Endothelial cell of umbilical vein (primary cell): ENCODE results near the gene LDLRAD3. TPM values are rescaled to one million over a fixed set of nuclear protein-coding genes. Genes with fewer than 3 reads are reported as not detected.

ENCODE experiments used
- BruUV-seq: library from RNA; stranded (reverse); fragments of 400-500 nt; replicated peaks from 2 replicates; lab custom pipeline; 2021; lab: Mats Ljungman, UMichigan
- CTCF ChIA-PET: fragments of 300-600, 350-600 bp; sonication (Branson Sonifier 250); formaldehyde crosslinking; loops from one replicate; lab custom pipeline; 2021; ENCODE audit warnings: antibody characterized with exemption, inconsistent platforms; lab: Charles Lee
- POLR2A ChIA-PET: fragments of 300-600, 350-600 bp; sonication (Branson Sonifier 250); formaldehyde crosslinking; loops from one replicate; lab custom pipeline; 2021; ENCODE audit warnings: antibody characterized with exemption, inconsistent platforms; lab: Charles Lee
- DNase-seq: peaks from one replicate; pipeline ENCODE4 v3.0.0-alpha.2; 2011; ENCODE audit warnings: low read depth, low spot score
- FAIRE-seq: peaks from 2 replicates; lab custom pipeline; 2011; peaks lifted over from hg19 to GRCh38; lab: Jason Lieb, UNC
- H2AFZ ChIP-seq: 2 replicates; pipeline ENCODE4 v1.6.0; 2012; ENCODE audit warnings: low read depth, low read length, control low read depth, inconsistent platforms
- H3K27ac ChIP-seq: 2 replicates; pipeline ENCODE4 v1.5.1; 2011; ENCODE audit warnings: low read depth, mild to moderate bottlenecking, control low read depth, low read length, moderate library complexity; ENCODE audit not compliant: insufficient read depth
- H3K27me3 ChIP-seq, 2 experiments: 2 replicates each; pipeline versions ENCODE4 v1.6.0 to v1.6.1; 2011; ENCODE audit warnings: low read length in 2 of 2, mixed read lengths in 1 of 2; ENCODE audit not compliant: control insufficient read depth in 2 of 2, insufficient read depth in 2 of 2
- H3K36me3 ChIP-seq, 2 experiments: 2 replicates in 1 of 2; 3 replicates in 1 of 2; pipeline ENCODE4 v1.5.1; 2011; ENCODE audit warnings: low read length in 2 of 2, mild to moderate bottlenecking in 1 of 2, moderate library complexity in 1 of 2; ENCODE audit not compliant: control insufficient read depth in 2 of 2, insufficient read depth in 2 of 2; ENCODE audit errors: extremely low read depth in 1 of 2
- H3K4me1 ChIP-seq: 3 replicates; pipeline ENCODE4 v1.5.1; 2011; ENCODE audit warnings: mild to moderate bottlenecking, low read length; ENCODE audit not compliant: control insufficient read depth, insufficient read depth; ENCODE audit errors: extremely low read depth
- H3K4me2 ChIP-seq: 2 replicates; pipeline ENCODE4 v1.6.1; 2011; ENCODE audit warnings: low read length, control low read depth, mixed read lengths; ENCODE audit not compliant: insufficient read depth
- H3K4me3 ChIP-seq, 3 experiments: fragments of 200-600 bp in 1 of 3; sonication (generic), shearing (Covaris generic) in 1 of 3; replicated peaks in 1 of 3; 2 replicates each; pipeline ENCODE4 v1.5.1; 2011 to 2016; ENCODE audit warnings: control low read depth in 3 of 3, low read length in 3 of 3, mild to moderate bottlenecking in 2 of 3, inconsistent platforms in 1 of 3, low read depth in 1 of 3, moderate library complexity in 1 of 3; ENCODE audit not compliant: insufficient read depth in 1 of 3
- H3K79me2 ChIP-seq: 2 replicates; pipeline ENCODE4 v1.6.0; 2012; ENCODE audit warnings: low read length, inconsistent platforms; ENCODE audit not compliant: control insufficient read depth, insufficient read depth
- H3K9ac ChIP-seq: replicated peaks from 2 replicates; pipeline ENCODE3; 2011; ENCODE audit warnings: low read length, control low read depth; ENCODE audit not compliant: insufficient read depth; ENCODE audit errors: extremely low read depth
- H3K9me1 ChIP-seq: replicated peaks from 3 replicates; pipeline ENCODE4 v1.6.0; 2011; ENCODE audit warnings: mild to moderate bottlenecking, low read length; ENCODE audit not compliant: control insufficient read depth, insufficient read depth; ENCODE audit errors: extremely low read depth
- H3K9me3 ChIP-seq: replicated peaks from 2 replicates; pipeline ENCODE4 v1.5.1; 2012; ENCODE audit warnings: low read length, inconsistent platforms; ENCODE audit not compliant: control insufficient read depth, insufficient read depth
- H4K20me1 ChIP-seq: replicated peaks from 2 replicates; pipeline ENCODE3; 2011; ENCODE audit warnings: mild to moderate bottlenecking, low read length; ENCODE audit not compliant: control insufficient read depth, insufficient read depth; ENCODE audit errors: extremely low read depth
- EZH2 ChIP-seq: IDR thresholded peaks from 2 replicates; pipeline ENCODE4 v1.6.1; 2012; ENCODE audit warnings: borderline replicate concordance, low read depth, mild to moderate bottlenecking, moderate library complexity, low read length, inconsistent platforms; ENCODE audit not compliant: severe bottlenecking
- FOS ChIP-seq: IDR thresholded peaks from 2 replicates; pipeline ENCODE4 v1.6.1; 2011; ENCODE audit warnings: mild to moderate bottlenecking, low read length, moderate library complexity, borderline replicate concordance; ENCODE audit not compliant: insufficient read depth
- GATA2 ChIP-seq: IDR thresholded peaks from 2 replicates; pipeline ENCODE4 v1.7.0; 2011; ENCODE audit warnings: low read depth, mild to moderate bottlenecking, moderate library complexity, mixed read lengths, low read length; ENCODE audit not compliant: insufficient read length, insufficient read depth
- JUN ChIP-seq: IDR thresholded peaks from 2 replicates; pipeline ENCODE4 v1.6.1; 2011; ENCODE audit warnings: borderline replicate concordance, low read depth; ENCODE audit not compliant: insufficient read length, insufficient read depth
- MYC ChIP-seq: IDR thresholded peaks from one replicate; pipeline ENCODE4 v1.6.1; 2011; ENCODE audit warnings: mild to moderate bottlenecking, low read depth, low read length
- POLR2A ChIP-seq: IDR thresholded peaks from 2 replicates; pipeline ENCODE4 v1.6.1; 2012; ENCODE audit warnings: low read depth, mild to moderate bottlenecking, control low read depth, low read length
- POLR2AphosphoS5 ChIP-seq: IDR thresholded peaks from 2 replicates; pipeline ENCODE4 v1.6.1; 2012; ENCODE audit warnings: low read depth, mild to moderate bottlenecking, control low read depth, low read length, moderate library complexity; ENCODE audit not compliant: insufficient read depth
- dilution Hi-C: fragments of 300-500 bp; cut with MboI; formaldehyde crosslinking; loops from one replicate; pipeline ENCODE4 v1.15.0; 2019; ENCODE audit warnings: low sequenced_read_pairs; ENCODE audit not compliant: extremely low pct_ligation_motif_present
- intact Hi-C: fragments of 100-400 bp; cut with micrococcal nuclease; formaldehyde crosslinking; loops from one replicate; pipeline ENCODE4 v1.10.0; 2022
- polyA plus RNA-seq, 4 experiments: library from polyadenylated mRNA; depleted of rRNA in 3 of 4; stranded (reverse) in 3 of 4; unstranded in 1 of 4; fragments of >200 nt; gene quantifications; 2 replicates each; pipeline versions ENCODE4 v1.2.1 to v1.2.3, GENCODE V29; 2011 to 2012; ENCODE audit warnings: missing spikeins in 1 of 4
- total RNA-seq: library from RNA; stranded (reverse); gene quantifications from 2 replicates; pipeline ENCODE4 v1.2.3, GENCODE V29; 2021
- TF ChIP-seq, protein P1 (sequence below): IDR thresholded peaks from 2 replicates; pipeline ENCODE4 v1.6.1; 2011; ENCODE audit not compliant: insufficient read depth, insufficient read length
- TF ChIP-seq, protein P2 (sequence below), 2 donors: IDR thresholded peaks; 1 replicate in 1 of 2; 2 replicates in 1 of 2; pipeline ENCODE4 v1.5.1; 2011; ENCODE audit warnings: low read length in 2 of 2, mild to moderate bottlenecking in 2 of 2, moderate library complexity in 2 of 2, control low read depth in 1 of 2, inconsistent platforms in 1 of 2, low read depth in 1 of 2; ENCODE audit not compliant: insufficient read depth in 1 of 2; ENCODE audit errors: extremely low read depth in 1 of 2

Gene LDLRAD3
- total and polyA plus RNA-seq, 2 donors (not counting 3 experiments of a cell fraction or from before 2014, with no cell fraction given): 17.9 to 25.1 TPM

- TF ChIP-seq FOS: no peak
- TF ChIP-seq MYC: no peak
- no peak for TF ChIP-seq POLR2AphosphoS5
- no peak for TF ChIP-seq EZH2
- no peak for TF ChIP-seq POLR2A
- TF ChIP-seq, protein P1, sequence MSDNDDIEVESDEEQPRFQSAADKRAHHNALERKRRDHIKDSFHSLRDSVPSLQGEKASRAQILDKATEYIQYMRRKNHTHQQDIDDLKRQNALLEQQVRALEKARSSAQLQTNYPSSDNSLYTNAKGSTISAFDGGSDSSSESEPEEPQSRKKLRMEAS: no peak
- TF ChIP-seq, protein P2, sequence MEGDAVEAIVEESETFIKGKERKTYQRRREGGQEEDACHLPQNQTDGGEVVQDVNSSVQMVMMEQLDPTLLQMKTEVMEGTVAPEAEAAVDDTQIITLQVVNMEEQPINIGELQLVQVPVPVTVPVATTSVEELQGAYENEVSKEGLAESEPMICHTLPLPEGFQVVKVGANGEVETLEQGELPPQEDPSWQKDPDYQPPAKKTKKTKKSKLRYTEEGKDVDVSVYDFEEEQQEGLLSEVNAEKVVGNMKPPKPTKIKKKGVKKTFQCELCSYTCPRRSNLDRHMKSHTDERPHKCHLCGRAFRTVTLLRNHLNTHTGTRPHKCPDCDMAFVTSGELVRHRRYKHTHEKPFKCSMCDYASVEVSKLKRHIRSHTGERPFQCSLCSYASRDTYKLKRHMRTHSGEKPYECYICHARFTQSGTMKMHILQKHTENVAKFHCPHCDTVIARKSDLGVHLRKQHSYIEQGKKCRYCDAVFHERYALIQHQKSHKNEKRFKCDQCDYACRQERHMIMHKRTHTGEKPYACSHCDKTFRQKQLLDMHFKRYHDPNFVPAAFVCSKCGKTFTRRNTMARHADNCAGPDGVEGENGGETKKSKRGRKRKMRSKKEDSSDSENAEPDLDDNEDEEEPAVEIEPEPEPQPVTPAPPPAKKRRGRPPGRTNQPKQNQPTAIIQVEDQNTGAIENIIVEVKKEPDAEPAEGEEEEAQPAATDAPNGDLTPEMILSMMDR (IDR thresholded peaks at IDR 0.05; ENCODE audit: extremely low read depth in 1 of 2, insufficient read depth in 1 of 2, low read depth in 1 of 2, low read length in 2 of 2): no peak
- no peak for TF ChIP-seq GATA2
- TF ChIP-seq JUN: no peak
- H3K79me2 ChIP-seq: no peaks in the 10 kb centered on the region
- no peak overlapping the region for H3K4me3 ChIP-seq
- no peak overlapping the region for H3K9ac ChIP-seq
- H2AFZ ChIP-seq: no peak overlapping the region
- dilution Hi-C loops: no loop called here
- H3K27me3 ChIP-seq: no peaks in the 10 kb centered on the region
- no peaks in the 10 kb centered on the region for H3K36me3 ChIP-seq
- peaks cover 9% of the 10 kb centered on the region for H3K4me1 ChIP-seq
- H4K20me1 ChIP-seq: no peaks in the 10 kb centered on the region
- FAIRE-seq (no peak), DNase-seq (no peak)
- H3K9me3 ChIP-seq: no peaks in the 10 kb centered on the region
- H3K9me1 ChIP-seq: no peaks in the 10 kb centered on the region
- intact Hi-C loops: loop anchor here (5.0 to 10.0 kb wide), 4 partner anchors 178 to 643 kb away; no protein-coding TSS in a partner anchor
- no peak overlapping the region for H3K4me2 ChIP-seq
- no peak overlapping the region for H3K27ac ChIP-seq
- POLR2A ChIA-PET: no interaction called here
- BruUV-seq: no TSS peak
- CTCF ChIA-PET: interaction anchor here (0.6 to 7.4 kb wide), 14 partner anchors 13 to 512 kb away, joined by 3 to 205 read pairs (median 20); partner anchors contain the start of gene FJX1
These were observed 186.5 kb downstream of the LDLRAD3 start for GRCh38 chr11:36130401-36130800.
